Measurements from ENCODE around the gene POTEI. TPM values are rescaled to one million over a fixed set of nuclear protein-coding genes. Genes with fewer than 3 reads are reported as not detected.
"Not testable (repeated sequence)": the region's sequence is repeated elsewhere in the genome, so short reads cannot be mapped to it uniquely, and the experiment has no call there.

The POTEI gene
- total and polyA plus RNA-seq, 2 donors (not counting 1 experiment from before 2014, with no cell fraction given) = not detected

- H3K4me2 ChIP-seq (ENCODE audit: extremely low read depth, insufficient read depth, low read length); H4K20me1 ChIP-seq (ENCODE audit: control insufficient read depth, extremely low read depth, insufficient read depth, low read length); H3K27me3 ChIP-seq (ENCODE audit: control insufficient read depth, insufficient read depth, low read length); H3K4me1 ChIP-seq (ENCODE audit: control insufficient read depth, extremely low read depth, insufficient read depth, low read length); H2AFZ ChIP-seq (ENCODE audit: low read length); H3K4me3 ChIP-seq (replicated peaks in 1 of 4; ENCODE audit: control extremely low read depth in 1 of 4, insufficient read depth in 1 of 4, low read depth in 3 of 4, low read length in 4 of 4); H3K36me3 ChIP-seq (ENCODE audit: control insufficient read depth, insufficient read depth, low read length); H3K79me2 ChIP-seq (ENCODE audit: control insufficient read depth, insufficient read depth, low read length); H3K9ac ChIP-seq (ENCODE audit: insufficient read depth, low read length); DNase-seq (ENCODE audit: low read depth in 2 of 2); H3K27ac ChIP-seq (ENCODE audit: insufficient read depth, low read length); H3K9me3 ChIP-seq (ENCODE audit: control insufficient read depth, insufficient read depth, low read depth, low read length): not testable (repeated sequence)
These were observed 33.7 kb upstream of the POTEI start for GRCh38 chr2:130542789-130543188.

GRCh38 chr2:130538271-130538670, 29.1 kb upstream of the POTEI start:
- not testable (repeated sequence) for DNase-seq (ENCODE audit: low read depth in 2 of 2); H3K4me2 ChIP-seq (ENCODE audit: extremely low read depth, insufficient read depth, low read length); H3K4me1 ChIP-seq (ENCODE audit: control insufficient read depth, extremely low read depth, insufficient read depth, low read length); H3K36me3 ChIP-seq (ENCODE audit: control insufficient read depth, insufficient read depth, low read length); H3K79me2 ChIP-seq (ENCODE audit: control insufficient read depth, insufficient read depth, low read length); H3K9ac ChIP-seq (ENCODE audit: insufficient read depth, low read length); H3K9me3 ChIP-seq (ENCODE audit: control insufficient read depth, insufficient read depth, low read depth, low read length); H2AFZ ChIP-seq (ENCODE audit: low read length); H3K27ac ChIP-seq (ENCODE audit: insufficient read depth, low read length); H3K4me3 ChIP-seq (replicated peaks in 1 of 4; ENCODE audit: control extremely low read depth in 1 of 4, insufficient read depth in 1 of 4, low read depth in 3 of 4, low read length in 4 of 4); H4K20me1 ChIP-seq (ENCODE audit: control insufficient read depth, extremely low read depth, insufficient read depth, low read length); H3K27me3 ChIP-seq (ENCODE audit: control insufficient read depth, insufficient read depth, low read length)

- H3K9me3 ChIP-seq (ENCODE audit: control insufficient read depth, insufficient read depth, low read depth, low read length); H3K4me2 ChIP-seq (ENCODE audit: extremely low read depth, insufficient read depth, low read length); H3K36me3 ChIP-seq (ENCODE audit: control insufficient read depth, insufficient read depth, low read length); H4K20me1 ChIP-seq (ENCODE audit: control insufficient read depth, extremely low read depth, insufficient read depth, low read length); H2AFZ ChIP-seq (ENCODE audit: low read length); H3K27ac ChIP-seq (ENCODE audit: insufficient read depth, low read length); H3K27me3 ChIP-seq (ENCODE audit: control insufficient read depth, insufficient read depth, low read length); H3K4me3 ChIP-seq (replicated peaks in 1 of 4; ENCODE audit: control extremely low read depth in 1 of 4, insufficient read depth in 1 of 4, low read depth in 3 of 4, low read length in 4 of 4); H3K4me1 ChIP-seq (ENCODE audit: control insufficient read depth, extremely low read depth, insufficient read depth, low read length); H3K79me2 ChIP-seq (ENCODE audit: control insufficient read depth, insufficient read depth, low read length); DNase-seq (ENCODE audit: low read depth in 2 of 2); H3K9ac ChIP-seq (ENCODE audit: insufficient read depth, low read length): not testable (repeated sequence)
These were observed 27.5 kb upstream of the POTEI start for GRCh38 chr2:130536654-130537053.

- not testable (repeated sequence) for H2AFZ ChIP-seq (ENCODE audit: low read length); H3K4me3 ChIP-seq (replicated peaks in 1 of 4; ENCODE audit: control extremely low read depth in 1 of 4, insufficient read depth in 1 of 4, low read depth in 3 of 4, low read length in 4 of 4); H3K9ac ChIP-seq (ENCODE audit: insufficient read depth, low read length)
These were observed 22.5 kb upstream of the POTEI start for GRCh38 chr2:130531672-130532071.

DNA sequence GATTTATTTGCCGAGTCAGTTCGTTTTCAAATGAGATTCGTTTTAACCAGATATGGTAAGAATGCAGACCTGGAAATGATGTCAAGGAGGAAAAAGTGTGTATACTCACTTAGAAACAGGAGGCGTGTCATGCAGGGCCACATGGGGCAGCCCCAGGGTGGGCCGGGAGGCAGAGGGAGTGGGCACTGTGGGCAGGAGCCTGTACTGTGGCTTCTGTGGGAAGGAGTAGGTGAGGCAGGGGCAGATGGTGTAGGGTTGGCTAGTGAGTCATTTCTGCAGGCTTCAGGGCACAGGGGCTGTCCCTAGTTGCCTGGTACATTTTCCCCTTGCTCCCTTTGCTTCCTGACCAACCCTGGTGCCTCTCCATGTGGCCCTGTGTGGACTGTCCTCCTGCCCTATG, 22.1 kb upstream of the POTEI start:
- not testable (repeated sequence) for H3K9me3 ChIP-seq (ENCODE audit: control insufficient read depth, insufficient read depth, low read depth, low read length); H3K27ac ChIP-seq (ENCODE audit: insufficient read depth, low read length); H4K20me1 ChIP-seq (ENCODE audit: control insufficient read depth, extremely low read depth, insufficient read depth, low read length); H3K4me1 ChIP-seq (ENCODE audit: control insufficient read depth, extremely low read depth, insufficient read depth, low read length); H3K9ac ChIP-seq (ENCODE audit: insufficient read depth, low read length); H3K4me2 ChIP-seq (ENCODE audit: extremely low read depth, insufficient read depth, low read length); H3K27me3 ChIP-seq (ENCODE audit: control insufficient read depth, insufficient read depth, low read length); H3K4me3 ChIP-seq (replicated peaks in 1 of 4; ENCODE audit: control extremely low read depth in 1 of 4, insufficient read depth in 1 of 4, low read depth in 3 of 4, low read length in 4 of 4); H3K79me2 ChIP-seq (ENCODE audit: control insufficient read depth, insufficient read depth, low read length); H3K36me3 ChIP-seq (ENCODE audit: control insufficient read depth, insufficient read depth, low read length); H2AFZ ChIP-seq (ENCODE audit: low read length); DNase-seq (ENCODE audit: low read depth in 2 of 2)

More at GRCh38 chr2:130531672-130532071, 22.5 kb upstream of the POTEI start:
- H3K4me1 ChIP-seq (ENCODE audit: control insufficient read depth, extremely low read depth, insufficient read depth, low read length); DNase-seq (ENCODE audit: low read depth in 2 of 2); H3K27ac ChIP-seq (ENCODE audit: insufficient read depth, low read length); H3K27me3 ChIP-seq (ENCODE audit: control insufficient read depth, insufficient read depth, low read length); H3K9me3 ChIP-seq (ENCODE audit: control insufficient read depth, insufficient read depth, low read depth, low read length); H4K20me1 ChIP-seq (ENCODE audit: control insufficient read depth, extremely low read depth, insufficient read depth, low read length); H3K79me2 ChIP-seq (ENCODE audit: control insufficient read depth, insufficient read depth, low read length); H3K4me2 ChIP-seq (ENCODE audit: extremely low read depth, insufficient read depth, low read length); H3K36me3 ChIP-seq (ENCODE audit: control insufficient read depth, insufficient read depth, low read length): not testable (repeated sequence)

GRCh38 chr2:130530212-130530611, 21.1 kb upstream of the POTEI start:
- H3K9ac ChIP-seq (ENCODE audit: insufficient read depth, low read length); H3K9me3 ChIP-seq (ENCODE audit: control insufficient read depth, insufficient read depth, low read depth, low read length); H2AFZ ChIP-seq (ENCODE audit: low read length); H4K20me1 ChIP-seq (ENCODE audit: control insufficient read depth, extremely low read depth, insufficient read depth, low read length); H3K27me3 ChIP-seq (ENCODE audit: control insufficient read depth, insufficient read depth, low read length); H3K27ac ChIP-seq (ENCODE audit: insufficient read depth, low read length); H3K4me2 ChIP-seq (ENCODE audit: extremely low read depth, insufficient read depth, low read length); H3K79me2 ChIP-seq (ENCODE audit: control insufficient read depth, insufficient read depth, low read length); H3K4me3 ChIP-seq (replicated peaks in 1 of 4; ENCODE audit: control extremely low read depth in 1 of 4, insufficient read depth in 1 of 4, low read depth in 3 of 4, low read length in 4 of 4); H3K4me1 ChIP-seq (ENCODE audit: control insufficient read depth, extremely low read depth, insufficient read depth, low read length); DNase-seq (ENCODE audit: low read depth in 2 of 2); H3K36me3 ChIP-seq (ENCODE audit: control insufficient read depth, insufficient read depth, low read length): not testable (repeated sequence)

DNA sequence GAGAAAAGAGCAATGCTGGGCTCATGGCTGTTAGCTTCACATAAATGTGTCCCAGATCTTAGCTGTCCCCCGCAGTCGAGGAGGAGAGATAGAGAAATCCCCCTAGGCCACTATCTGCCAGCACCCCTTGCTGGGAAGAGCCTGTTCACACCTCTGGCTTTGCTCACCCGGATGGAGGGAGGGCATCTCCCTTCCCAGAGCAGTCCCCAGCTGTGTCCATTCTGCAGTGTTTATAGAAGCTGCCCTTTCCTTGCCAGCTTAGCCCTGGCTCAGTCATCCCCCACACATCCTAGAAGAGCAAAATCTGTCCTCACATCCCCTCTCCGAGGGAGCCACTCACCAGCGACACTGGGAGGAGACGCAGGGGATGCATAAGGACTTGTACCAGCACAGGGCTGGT, 20.4 kb upstream of the POTEI start:
- H3K4me3 ChIP-seq (replicated peaks in 1 of 4; ENCODE audit: control extremely low read depth in 1 of 4, insufficient read depth in 1 of 4, low read depth in 3 of 4, low read length in 4 of 4); H3K4me2 ChIP-seq (ENCODE audit: extremely low read depth, insufficient read depth, low read length); H4K20me1 ChIP-seq (ENCODE audit: control insufficient read depth, extremely low read depth, insufficient read depth, low read length); H3K4me1 ChIP-seq (ENCODE audit: control insufficient read depth, extremely low read depth, insufficient read depth, low read length); H3K79me2 ChIP-seq (ENCODE audit: control insufficient read depth, insufficient read depth, low read length); H3K27ac ChIP-seq (ENCODE audit: insufficient read depth, low read length); H3K27me3 ChIP-seq (ENCODE audit: control insufficient read depth, insufficient read depth, low read length); DNase-seq (ENCODE audit: low read depth in 2 of 2); H3K9me3 ChIP-seq (ENCODE audit: control insufficient read depth, insufficient read depth, low read depth, low read length); H2AFZ ChIP-seq (ENCODE audit: low read length); H3K9ac ChIP-seq (ENCODE audit: insufficient read depth, low read length); H3K36me3 ChIP-seq (ENCODE audit: control insufficient read depth, insufficient read depth, low read length): not testable (repeated sequence)
